Stimulated activated naive CD4-positive, alpha-beta T cell treated with Interleukin-2 at 50 U/mL for 16 hours (primary cell): Measurements from ENCODE around the gene ABCB8.
"Not testable (repeated sequence)": the region's sequence is repeated elsewhere in the genome, so short reads cannot be mapped to it uniquely, and the experiment has no call there.

Experiments used
- DNase-seq: peaks from one replicate; lab custom pipeline; 2025; lab: John Stamatoyannopoulos, UW

Gene ABCB8

GRCh38 chr7:151035026-151035717, 6.9 kb downstream of the ABCB8 start:
- no peak for DNase-seq

- DNase-seq, result no peak
Measured at GRCh38 chr7:151035902-151036301, 7.7 kb downstream of the ABCB8 start.

- peak; percentile 77 for DNase-seq
Measured at GRCh38 chr7:151038951-151039849, 10.9 kb downstream of the ABCB8 start.

- no peak for DNase-seq
Measured at GRCh38 chr7:151039850-151040548, 11.7 kb downstream of the ABCB8 start.

- no peak for DNase-seq
Measured at GRCh38 chr7:151040616-151041375, 12.5 kb downstream of the ABCB8 start.

- DNase-seq, result not testable (repeated sequence)
Measured at GRCh38 chr7:151043449-151043848, 15.2 kb downstream of the ABCB8 start.

- no peak for DNase-seq
Measured at GRCh38 chr7:151043959-151044358, 15.7 kb downstream of the ABCB8 start.

- DNase-seq, result no peak
Measured at GRCh38 chr7:151045262-151045661, 17.0 kb downstream of the ABCB8 start.

- DNase-seq, result no peak
Measured at GRCh38 chr7:151045967-151046366, 17.7 kb downstream of the ABCB8 start.

GRCh38 chr7:151046603-151047573, 18.6 kb downstream of the ABCB8 start:
- DNase-seq, result no peak

- DNase-seq, result no peak
Measured at GRCh38 chr7:151047976-151048815, 19.9 kb downstream of the ABCB8 start, which contains the start of gene ASIC3. TSS of gene ASIC3 (plus strand) at chr7:151048531. CDS start at chr7:151048886, 355 bp downstream.

GRCh38 chr7:151048911-151049463, 20.7 kb downstream of the ABCB8 start:
- no peak for DNase-seq

GRCh38 chr7:151051108-151051507, 22.9 kb downstream of the ABCB8 start:
- peak; percentile 25 for DNase-seq

- DNase-seq, result no peak
Measured at GRCh38 chr7:151053096-151053495, 24.8 kb downstream of the ABCB8 start.

GRCh38 chr7:151053751-151054150, 25.5 kb downstream of the ABCB8 start:
- DNase-seq, result no peak

GRCh38 chr7:151056283-151056665, 28.0 kb downstream of the ABCB8 start:
- DNase-seq, result no peak

- no peak for DNase-seq
Measured at GRCh38 chr7:151056666-151057505, 28.6 kb downstream of the ABCB8 start.

- DNase-seq, result no peak
Measured at GRCh38 chr7:151057506-151057988, 29.3 kb downstream of the ABCB8 start, which contains the start of gene CDK5. TSS of gene CDK5 (minus strand) at chr7:151057897. CDS start at chr7:151057848, 49 bp downstream.
